D721Med (cell line): ENCODE data around the gene E2F8.

Source experiments
- DNase-seq: peaks from one replicate; pipeline ENCODE4 v3.0.0; 2011; ENCODE audit warnings: low spot score; ENCODE audit not compliant: insufficient read length
- FAIRE-seq: peaks from 2 replicates; lab custom pipeline; 2011; peaks lifted over from hg19 to GRCh38; lab: Jason Lieb, UNC
- TF ChIP-seq, protein P1 (sequence below): IDR thresholded peaks from 2 replicates; pipeline ENCODE4 v1.5.1; 2012; ENCODE audit warnings: mild to moderate bottlenecking, control low read depth; ENCODE audit not compliant: insufficient read depth; ENCODE audit errors: missing control alignments

The E2F8 gene

DNA sequence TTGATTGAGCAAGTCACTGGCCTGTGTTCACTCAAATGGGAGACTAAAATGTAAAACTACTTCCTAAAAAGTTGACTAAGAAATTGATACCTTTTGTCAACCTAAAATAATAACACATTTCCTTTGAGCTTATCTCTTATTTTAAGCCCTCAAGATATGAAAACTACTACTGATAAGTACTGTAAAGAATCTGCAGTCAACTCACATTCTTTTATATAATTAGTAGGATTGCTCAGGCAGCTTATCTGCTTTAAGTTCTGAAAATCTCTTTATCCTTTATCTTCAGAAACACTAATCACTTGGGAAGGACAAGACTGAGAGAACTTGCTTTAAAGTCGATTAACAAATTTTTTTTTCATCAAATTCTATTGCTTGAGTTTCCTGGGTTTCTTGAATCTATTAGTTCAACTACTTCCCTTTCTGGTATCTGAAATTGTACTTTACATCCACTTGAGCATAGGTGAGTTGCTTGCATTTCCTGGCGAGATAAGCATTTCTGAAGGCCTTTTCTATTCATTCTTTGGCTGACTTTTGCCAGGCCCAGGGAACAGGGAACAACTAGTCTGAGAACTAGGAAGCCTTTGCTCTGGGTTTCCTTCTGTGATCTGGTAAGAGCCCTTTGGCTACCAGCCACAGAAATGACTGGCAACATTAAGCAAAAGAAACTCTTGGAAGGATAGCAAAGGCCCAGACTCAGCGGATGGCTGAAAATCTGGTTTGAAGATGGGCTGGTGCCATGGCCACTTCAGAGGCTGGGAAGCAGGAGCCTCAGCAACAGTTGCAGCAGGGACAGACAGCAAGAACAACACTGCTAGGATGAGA lies 19.6 kb downstream of the E2F8 start:
- DNase-seq (peak; percentile 29), FAIRE-seq (no peak)
- TF ChIP-seq, protein P1, sequence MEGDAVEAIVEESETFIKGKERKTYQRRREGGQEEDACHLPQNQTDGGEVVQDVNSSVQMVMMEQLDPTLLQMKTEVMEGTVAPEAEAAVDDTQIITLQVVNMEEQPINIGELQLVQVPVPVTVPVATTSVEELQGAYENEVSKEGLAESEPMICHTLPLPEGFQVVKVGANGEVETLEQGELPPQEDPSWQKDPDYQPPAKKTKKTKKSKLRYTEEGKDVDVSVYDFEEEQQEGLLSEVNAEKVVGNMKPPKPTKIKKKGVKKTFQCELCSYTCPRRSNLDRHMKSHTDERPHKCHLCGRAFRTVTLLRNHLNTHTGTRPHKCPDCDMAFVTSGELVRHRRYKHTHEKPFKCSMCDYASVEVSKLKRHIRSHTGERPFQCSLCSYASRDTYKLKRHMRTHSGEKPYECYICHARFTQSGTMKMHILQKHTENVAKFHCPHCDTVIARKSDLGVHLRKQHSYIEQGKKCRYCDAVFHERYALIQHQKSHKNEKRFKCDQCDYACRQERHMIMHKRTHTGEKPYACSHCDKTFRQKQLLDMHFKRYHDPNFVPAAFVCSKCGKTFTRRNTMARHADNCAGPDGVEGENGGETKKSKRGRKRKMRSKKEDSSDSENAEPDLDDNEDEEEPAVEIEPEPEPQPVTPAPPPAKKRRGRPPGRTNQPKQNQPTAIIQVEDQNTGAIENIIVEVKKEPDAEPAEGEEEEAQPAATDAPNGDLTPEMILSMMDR: no peak

GRCh38 chr11:19218786-19219460 lies 21.8 kb downstream of the E2F8 start:
- DNase-seq (no peak), FAIRE-seq (no peak)
- TF ChIP-seq, protein P1: no peak

- DNase-seq: no peak
Measured at GRCh38 chr11:19218216-19218615, 22.5 kb downstream of the E2F8 start.

GRCh38 chr11:19216709-19217374 lies 23.9 kb downstream of the E2F8 start:
- no peak for FAIRE-seq
- DNase-seq: no peak
- TF ChIP-seq, protein P1: no peak

More at GRCh38 chr11:19218216-19218615, 22.5 kb downstream of the E2F8 start:
- no peak for FAIRE-seq
- TF ChIP-seq, protein P1: no peak

- FAIRE-seq (no peak), DNase-seq (no peak)
- TF ChIP-seq, protein P1: no peak
Measured at GRCh38 chr11:19216021-19216420, 24.7 kb downstream of the E2F8 start.

DNA sequence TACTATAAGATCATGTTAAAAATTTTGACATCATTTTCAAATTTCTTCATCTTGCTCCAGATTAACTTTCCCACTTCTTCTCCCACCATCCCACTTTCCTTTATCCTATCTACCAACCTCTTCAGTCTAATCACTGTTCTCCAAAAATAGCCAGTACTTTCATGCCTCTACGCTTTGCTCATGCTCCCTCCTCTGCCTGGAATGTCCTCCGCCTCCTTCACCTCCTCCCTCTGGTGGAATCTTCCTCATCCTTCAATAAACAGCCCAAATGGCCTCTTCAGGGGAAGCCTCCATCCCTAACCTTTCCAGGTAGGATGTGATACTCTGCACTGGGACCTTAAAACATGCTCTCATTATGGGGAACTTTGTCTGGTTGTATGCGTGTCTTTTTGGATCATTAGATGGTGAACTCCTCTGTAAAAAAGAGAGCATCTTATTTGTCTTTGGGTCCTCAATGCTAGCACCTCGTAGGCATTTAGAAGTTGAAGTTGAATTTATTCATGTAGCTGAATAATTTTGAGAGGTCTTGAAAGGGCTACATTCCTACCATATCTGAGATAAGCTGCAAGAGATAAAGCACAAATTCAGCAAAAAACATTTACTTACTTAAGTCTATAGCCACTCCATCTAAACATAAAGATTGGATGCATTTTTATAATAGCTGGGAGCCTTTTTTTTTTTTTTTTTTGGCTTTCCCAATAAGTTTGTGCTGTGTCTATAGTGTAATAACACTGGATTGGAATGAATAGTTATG lies 31.0 kb downstream of the E2F8 start:
- TF ChIP-seq, protein P1: no peak
- no peak for DNase-seq
- no peak for FAIRE-seq
